IPS DF 6.9 (cell line): ENCODE results near the gene PTPRN2.

Source experiments
- DNase-seq: peaks from one replicate; pipeline ENCODE4 v3.0.0-alpha.2; 2013; ENCODE audit warnings: low read depth, low spot score
- H3K27ac ChIP-seq: one replicate; pipeline ENCODE4 v1.5.1; 2013; ENCODE audit warnings: low read length, control low read depth
- H3K27me3 ChIP-seq: 2 replicates; pipeline ENCODE4 v1.6.1; 2013; ENCODE audit warnings: mild to moderate bottlenecking, low read length; ENCODE audit not compliant: control insufficient read depth, insufficient read depth
- H3K36me3 ChIP-seq: 2 replicates; pipeline ENCODE4 v1.6.1; 2013; ENCODE audit warnings: low read length; ENCODE audit not compliant: control insufficient read depth, insufficient read depth
- H3K4me1 ChIP-seq: 2 replicates; pipeline ENCODE4 v1.6.1; 2013; ENCODE audit warnings: low read length; ENCODE audit not compliant: control insufficient read depth, insufficient read depth
- H3K4me3 ChIP-seq: 2 replicates; pipeline ENCODE4 v1.5.1; 2013; ENCODE audit warnings: mild to moderate bottlenecking, low read length
- H3K9me3 ChIP-seq: 2 replicates; pipeline ENCODE4 v1.6.1; 2013; ENCODE audit warnings: low read length, inconsistent platforms; ENCODE audit not compliant: control insufficient read depth, insufficient read depth
- WGBS: extraction: QIAGEN DNeasy Blood & Tissue Kit; methylation state at CpG from one replicate; pipeline ENCODE4 v1.1.7; 2013; ENCODE audit warnings: mixed read lengths, missing lambda C conversion rate; ENCODE audit not compliant: insufficient read length, insufficient coverage; 5-methylcytosine and 5-hydroxymethylcytosine counted together

PTPRN2 gene

GRCh38 chr7:157837561-157837960 is 750.1 kb downstream of the PTPRN2 start:
- Histone ChIP-seq H3K9me3 (peaks cover 22% of the 10 kb centered on the region), H3K27me3 (no peaks in the 10 kb centered on the region), H3K4me3 (no peak overlapping the region), H3K27ac (no peak overlapping the region), H3K4me1 (no peaks in the 10 kb centered on the region), H3K36me3 (no peaks in the 10 kb centered on the region; the same call in 1 of the 2 replicates)
- WGBS, result no CpG with 5 or more reads among the region's 10 CpGs
- no peak for DNase-seq

- Histone ChIP-seq H3K36me3 (no peaks in the 10 kb centered on the region; the same call in 1 of the 2 replicates), H3K27me3 (no peaks in the 10 kb centered on the region), H3K4me3 (no peak overlapping the region), H3K27ac (no peak overlapping the region), H3K9me3 (peaks cover 23% of the 10 kb centered on the region), H3K4me1 (no peaks in the 10 kb centered on the region)
- no peak for DNase-seq
- WGBS, result no CpG with 5 or more reads among the region's 6 CpGs
Measured at GRCh38 chr7:157837047-157837446, 750.6 kb downstream of the PTPRN2 start.

- WGBS, result no CpG with 5 or more reads among the region's 20 CpGs
- Histone ChIP-seq H3K27ac (no peak overlapping the region), H3K4me1 (no peaks in the 10 kb centered on the region), H3K4me3 (no peak overlapping the region), H3K36me3 (no peaks in the 10 kb centered on the region), H3K9me3 (peaks cover 23% of the 10 kb centered on the region), H3K27me3 (no peaks in the 10 kb centered on the region)
- no peak for DNase-seq
Measured at GRCh38 chr7:157834501-157835163, 753.0 kb downstream of the PTPRN2 start.

- no CpG with 5 or more reads among the region's 35 CpGs for WGBS
- no peak overlapping the region for H3K27ac ChIP-seq
- no peak overlapping the region for H3K4me3 ChIP-seq
- H3K9me3 ChIP-seq, result peaks cover 27% of the 10 kb centered on the region
- no peaks in the 10 kb centered on the region for H3K4me1 ChIP-seq
- no peak for DNase-seq
- H3K27me3 ChIP-seq, result no peaks in the 10 kb centered on the region
- H3K36me3 ChIP-seq, result no peaks in the 10 kb centered on the region; the same call in 1 of the 2 replicates
Measured at GRCh38 chr7:157832866-157833607, 754.6 kb downstream of the PTPRN2 start.

- Histone ChIP-seq H3K4me3 (no peak overlapping the region), H3K36me3 (no peaks in the 10 kb centered on the region; the same call in 1 of the 2 replicates), H3K9me3 (peaks cover 27% of the 10 kb centered on the region), H3K27me3 (no peaks in the 10 kb centered on the region), H3K4me1 (no peaks in the 10 kb centered on the region), H3K27ac (no peak overlapping the region)
- no peak for DNase-seq
- WGBS, result no CpG with 5 or more reads among the region's 6 CpGs
Measured at GRCh38 chr7:157832421-157832820, 755.2 kb downstream of the PTPRN2 start.

GRCh38 chr7:157832006-157832405 is 755.6 kb downstream of the PTPRN2 start:
- Histone ChIP-seq H3K9me3 (peaks cover 29% of the 10 kb centered on the region), H3K36me3 (no peaks in the 10 kb centered on the region; the same call in 1 of the 2 replicates), H3K27me3 (no peaks in the 10 kb centered on the region), H3K27ac (no peak overlapping the region), H3K4me1 (no peaks in the 10 kb centered on the region), H3K4me3 (no peak overlapping the region)
- DNase-seq, result no peak
- no CpG with 5 or more reads among the region's 16 CpGs for WGBS

- H3K27ac ChIP-seq, result no peak overlapping the region
- no CpG with 5 or more reads among the region's 18 CpGs for WGBS
- H3K4me3 ChIP-seq, result no peak overlapping the region
- peaks cover 32% of the 10 kb centered on the region for H3K9me3 ChIP-seq
- no peaks in the 10 kb centered on the region; the same call in 1 of the 2 replicates for H3K36me3 ChIP-seq
- H3K4me1 ChIP-seq, result no peaks in the 10 kb centered on the region
- no peak for DNase-seq
- no peaks in the 10 kb centered on the region for H3K27me3 ChIP-seq
Measured at GRCh38 chr7:157831143-157831905, 756.3 kb downstream of the PTPRN2 start.

GRCh38 chr7:157830331-157830730 is 757.3 kb downstream of the PTPRN2 start:
- no peak for DNase-seq
- H3K27ac ChIP-seq, result no peak overlapping the region
- H3K27me3 ChIP-seq, result no peaks in the 10 kb centered on the region
- no CpG with 5 or more reads among the region's 13 CpGs for WGBS
- H3K4me1 ChIP-seq, result no peaks in the 10 kb centered on the region
- H3K4me3 ChIP-seq, result no peak overlapping the region
- no peaks in the 10 kb centered on the region; the same call in 1 of the 2 replicates for H3K36me3 ChIP-seq
- peaks cover 34% of the 10 kb centered on the region for H3K9me3 ChIP-seq

- Histone ChIP-seq H3K36me3 (no peaks in the 10 kb centered on the region; the same call in 1 of the 2 replicates), H3K27ac (no peak overlapping the region), H3K27me3 (no peaks in the 10 kb centered on the region), H3K4me1 (no peaks in the 10 kb centered on the region), H3K9me3 (peaks cover 35% of the 10 kb centered on the region), H3K4me3 (no peak overlapping the region)
- DNase-seq, result no peak
- WGBS, result no CpG with 5 or more reads among the region's 15 CpGs
Measured at GRCh38 chr7:157829491-157829890, 758.1 kb downstream of the PTPRN2 start.

- Histone ChIP-seq H3K4me3 (no peak overlapping the region), H3K36me3 (no peaks in the 10 kb centered on the region; the same call in 1 of the 2 replicates), H3K27ac (no peak overlapping the region), H3K4me1 (no peaks in the 10 kb centered on the region), H3K27me3 (no peaks in the 10 kb centered on the region), H3K9me3 (peaks cover 39% of the 10 kb centered on the region)
- no CpG with 5 or more reads among the region's 14 CpGs for WGBS
- DNase-seq, result no peak
Measured at GRCh38 chr7:157828881-157829280, 758.7 kb downstream of the PTPRN2 start.
